ENCODE results near the gene TLK2. TPM values are rescaled to one million over a fixed set of nuclear protein-coding genes. Genes with fewer than 3 reads are reported as not detected.

The TLK2 gene
- total RNA-seq, 1 experiment from 2014 or later, result 42.9 TPM

GRCh38 chr17:62597920-62598319 is 119.3 kb downstream of the TLK2 start:
- peaks cover 56% of the 10 kb centered on the region for H3K36me3 Mint-ChIP-seq
- POLR2A ChIA-PET, result no interaction called here

GRCh38 chr17:62599964-62600657 is 121.5 kb downstream of the TLK2 start:
- no peak overlapping the region for H3K27ac Mint-ChIP-seq
- H3K36me3 Mint-ChIP-seq, result peaks cover 56% of the 10 kb centered on the region
- H3K4me1 Mint-ChIP-seq, result 0 out of 2 replicates have a peak, but pooled peaks cover 6% of the 10 kb centered on the region
- H3K27me3 Mint-ChIP-seq (ENCODE audit: low read depth), result no peaks in the 10 kb centered on the region
- ChIA-PET CTCF (interaction anchor here (0.7 to 1.1 kb wide), 2 partner anchors 38 to 47 kb away, joined by 3 read pairs; no protein-coding TSS in a partner anchor), POLR2A (no interaction called here)
- DNase-seq (ENCODE audit: low spot score), result no peak
- peaks cover 14% of the 10 kb centered on the region for H3K9me3 Mint-ChIP-seq
- ATAC-seq, result no peak
- H3K4me3 Mint-ChIP-seq, result no peak overlapping the region
- TF ChIP-seq NR1H2 (CRISPR knock-in tag; IDR thresholded peaks at IDR 0.05) (no peak), AR (CRISPR knock-in tag; IDR thresholded peaks at IDR 0.05) (no peak)

More at GRCh38 chr17:62597920-62598319, 119.3 kb downstream of the TLK2 start:
- ATAC-seq, result no peak
- DNase-seq (ENCODE audit: low spot score), result no peak
- 0 out of 2 replicates have a peak, but pooled peaks cover 6% of the 10 kb centered on the region for H3K4me1 Mint-ChIP-seq
- peaks cover 14% of the 10 kb centered on the region for H3K9me3 Mint-ChIP-seq
- CTCF ChIA-PET, result no interaction called here
- TF ChIP-seq ZSCAN18 (CRISPR knock-in tag; IDR thresholded peaks at IDR 0.05), result no peak
- TF ChIP-seq IRF1 (CRISPR knock-in tag; IDR thresholded peaks at IDR 0.05), result no peak
- no peak for TF ChIP-seq SOX15 (CRISPR knock-in tag; IDR thresholded peaks at IDR 0.05)
- no peak for TF ChIP-seq ETV6 (CRISPR knock-in tag; IDR thresholded peaks at IDR 0.05)
- H3K27me3 Mint-ChIP-seq (ENCODE audit: low read depth), result no peaks in the 10 kb centered on the region
- H3K4me3 Mint-ChIP-seq, result no peak overlapping the region
- H3K27ac Mint-ChIP-seq, result no peak overlapping the region

- DNase-seq (ENCODE audit: low spot score) (no peak), ATAC-seq (no peak)
- H3K4me1 Mint-ChIP-seq, result 0 out of 2 replicates have a peak, but pooled peaks cover 6% of the 10 kb centered on the region
- POLR2A ChIA-PET, result no interaction called here
- no peak overlapping the region for H3K4me3 Mint-ChIP-seq
- H3K9me3 Mint-ChIP-seq, result peaks cover 14% of the 10 kb centered on the region
- CTCF ChIA-PET, result interaction anchor here (1.1 kb wide), 1 partner anchor 48 kb away, joined by 3 read pairs; no protein-coding TSS in a partner anchor
- no peaks in the 10 kb centered on the region for H3K27me3 Mint-ChIP-seq (ENCODE audit: low read depth)
- H3K36me3 Mint-ChIP-seq, result peaks cover 50% of the 10 kb centered on the region
- H3K27ac Mint-ChIP-seq, result peak overlapping the region; percentile 15; the same call in 1 of the 2 replicates
- TF ChIP-seq ZMAT4 (CRISPR knock-in tag; IDR thresholded peaks at IDR 0.05), result no peak
- TF ChIP-seq NFATC4 (CRISPR knock-in tag; IDR thresholded peaks at IDR 0.05), result no peak
- TF ChIP-seq NFYB (CRISPR knock-in tag; conservative IDR thresholded peaks at IDR 0.05; ENCODE audit: low read depth), result no peak
- no peak for TF ChIP-seq ZNF396 (CRISPR knock-in tag; IDR thresholded peaks at IDR 0.05; ENCODE audit: borderline replicate concordance)
- no peak for TF ChIP-seq ZNF121 (CRISPR knock-in tag; IDR thresholded peaks at IDR 0.05)
- TF ChIP-seq ARID4B (CRISPR knock-in tag; IDR thresholded peaks at IDR 0.05; ENCODE audit: borderline replicate concordance), result no peak
- no peak for TF ChIP-seq ZNF512 (CRISPR knock-in tag; IDR thresholded peaks at IDR 0.05; ENCODE audit: borderline replicate concordance)
- no peak for TF ChIP-seq ZNF425 (CRISPR knock-in tag; conservative IDR thresholded peaks at IDR 0.05)
Measured at GRCh38 chr17:62600805-62601204, 122.2 kb downstream of the TLK2 start.
